ENCODE results near the gene CAMK2B. TPM values are rescaled to one million over a fixed set of nuclear protein-coding genes. Genes with fewer than 3 reads are reported as not detected.

The CAMK2B gene
- total RNA-seq, 1 donor from 2014 or later, result 0.58 TPM

DNA sequence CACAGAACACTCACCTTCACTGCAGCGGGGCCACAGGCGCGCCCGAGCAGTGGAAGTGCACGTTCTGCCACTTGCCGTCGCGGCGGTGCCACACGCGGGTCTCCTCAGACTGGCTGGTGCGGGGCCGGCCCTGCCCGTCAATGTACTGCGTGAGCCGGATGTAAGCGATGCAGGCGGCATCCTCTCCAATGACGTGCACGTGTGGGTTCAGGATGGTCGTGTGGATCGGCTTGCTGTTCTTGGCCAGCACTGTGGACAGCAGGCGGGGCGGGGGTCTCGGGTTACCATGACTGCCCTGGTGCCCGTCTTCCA lies 105.4 kb downstream of the CAMK2B start:
- Mint-ChIP-seq H3K4me3 (no peak overlapping the region), H3K9me3 (no peaks in the 10 kb centered on the region), H3K36me3 (ENCODE audit: low read depth) (no peaks in the 10 kb centered on the region), H3K4me1 (no peaks in the 10 kb centered on the region), H3K27me3 (no peaks in the 10 kb centered on the region), H3K27ac (no peak overlapping the region)
- CTCF ChIA-PET, result no interaction called here
- ATAC-seq (ENCODE audit: low read depth) (no peak), DNase-seq (peak; percentile 12)
- intact Hi-C loops (cut with micrococcal nuclease), result no loop called here
- TF ChIP-seq CTCF (IDR thresholded peaks at IDR 0.05), result no peak
- POLR2A ChIA-PET, result no interaction called here

GRCh38 chr7:44219371-44220045 lies 105.9 kb downstream of the CAMK2B start:
- intact Hi-C loops (cut with micrococcal nuclease), result no loop called here
- Mint-ChIP-seq H3K4me1 (peaks cover under 1% of the 10 kb centered on the region), H3K27ac (no peak overlapping the region), H3K36me3 (ENCODE audit: low read depth) (no peaks in the 10 kb centered on the region), H3K9me3 (no peaks in the 10 kb centered on the region), H3K4me3 (no peak overlapping the region), H3K27me3 (no peaks in the 10 kb centered on the region)
- ChIA-PET CTCF (no interaction called here), POLR2A (no interaction called here)
- ATAC-seq (ENCODE audit: low read depth) (no peak), DNase-seq (peak; percentile 1)
- TF ChIP-seq CTCF (IDR thresholded peaks at IDR 0.05), result no peak

DNA sequence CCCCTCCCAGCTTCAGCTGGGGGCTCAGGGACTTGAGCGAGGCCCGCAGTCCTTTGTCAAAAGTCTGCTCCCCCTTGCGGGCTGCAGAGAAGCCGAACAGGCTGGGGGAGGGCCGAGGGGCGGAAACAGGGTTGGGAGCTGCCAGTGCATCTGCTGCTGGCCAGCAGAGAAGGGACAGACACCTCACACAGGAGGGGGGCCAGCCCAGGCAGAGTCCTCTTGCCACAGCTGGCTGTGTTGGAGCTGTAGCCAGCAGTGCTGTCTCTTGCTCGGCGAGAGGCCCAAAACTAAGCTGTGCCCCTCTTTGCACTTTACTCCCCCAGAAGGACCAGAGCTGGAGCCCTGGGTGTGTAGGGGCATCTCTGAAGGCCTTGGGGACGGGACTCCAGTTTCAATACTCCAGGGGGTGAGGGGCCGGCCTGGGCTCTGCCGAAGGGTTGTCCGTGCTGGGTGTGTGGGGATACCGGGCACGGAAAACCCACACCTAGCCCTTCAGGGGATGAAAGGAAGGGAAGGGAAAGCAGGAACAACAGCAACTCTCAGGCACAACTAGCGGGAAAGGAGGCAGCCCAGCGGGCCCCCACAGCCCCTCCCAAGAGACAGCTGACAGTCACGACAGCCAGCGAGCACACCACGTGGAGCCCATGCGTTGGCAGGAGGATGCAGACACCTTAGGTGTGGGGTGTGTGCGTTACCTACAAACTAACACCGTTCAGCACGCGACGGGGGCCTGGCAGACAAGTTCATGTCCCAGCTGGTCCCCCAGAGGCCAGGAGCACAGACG lies 106.8 kb downstream of the CAMK2B start:
- no peak overlapping the region for H3K4me3 Mint-ChIP-seq
- TF ChIP-seq CTCF (IDR thresholded peaks at IDR 0.05), result no peak
- peaks cover 10% of the 10 kb centered on the region for H3K4me1 Mint-ChIP-seq
- CTCF ChIA-PET, result no interaction called here
- no peak overlapping the region for H3K27ac Mint-ChIP-seq
- peak; percentile 12 for DNase-seq
- no peak for ATAC-seq (ENCODE audit: low read depth)
- no peaks in the 10 kb centered on the region for H3K27me3 Mint-ChIP-seq
- no peaks in the 10 kb centered on the region for H3K9me3 Mint-ChIP-seq
- POLR2A ChIA-PET, result interaction anchor here (0.5 kb wide), 1 partner anchor 235 kb away, joined by 3 read pairs; no protein-coding TSS in a partner anchor
- peaks cover 4% of the 10 kb centered on the region for H3K36me3 Mint-ChIP-seq (ENCODE audit: low read depth)
- intact Hi-C loops (cut with micrococcal nuclease), result no loop called here

- H3K4me3 Mint-ChIP-seq, result no peak overlapping the region
- H3K27me3 Mint-ChIP-seq, result no peaks in the 10 kb centered on the region
- intact Hi-C loops (cut with micrococcal nuclease), result no loop called here
- H3K9me3 Mint-ChIP-seq, result no peaks in the 10 kb centered on the region
- peaks cover 8% of the 10 kb centered on the region for H3K36me3 Mint-ChIP-seq (ENCODE audit: low read depth)
- DNase-seq (peak; percentile 3), ATAC-seq (ENCODE audit: low read depth) (no peak)
- TF ChIP-seq CTCF (IDR thresholded peaks at IDR 0.05), result no peak
- ChIA-PET POLR2A (no interaction called here), CTCF (no interaction called here)
- H3K4me1 Mint-ChIP-seq, result peaks cover 10% of the 10 kb centered on the region
- no peak overlapping the region for H3K27ac Mint-ChIP-seq
These were observed 107.5 kb downstream of the CAMK2B start for GRCh38 chr7:44217852-44218402.

DNA sequence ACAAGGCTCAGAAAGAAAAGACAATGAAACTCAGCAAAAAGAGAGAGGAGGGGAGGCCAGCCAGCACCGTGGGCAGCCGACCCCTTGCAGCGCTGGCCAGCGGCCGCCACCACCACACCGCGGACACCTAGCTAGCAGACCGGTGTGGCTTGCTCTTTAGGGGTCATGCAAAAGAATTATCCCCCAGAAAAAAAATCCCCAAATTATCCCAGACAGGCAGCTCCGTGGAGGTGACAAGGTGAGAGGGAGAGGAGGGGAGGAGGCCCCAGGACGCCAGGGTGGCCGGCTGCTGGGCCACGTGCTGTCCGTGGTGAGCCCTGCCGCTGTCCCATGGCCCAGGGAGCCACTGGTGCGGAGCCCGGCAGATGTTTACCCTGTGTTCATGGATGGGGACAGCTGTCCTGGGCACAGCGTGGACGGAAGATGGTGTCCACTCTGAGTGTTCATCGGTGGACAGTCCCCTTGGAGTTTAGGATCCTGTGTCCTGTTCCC lies 108.1 kb downstream of the CAMK2B start:
- no peak for ATAC-seq (ENCODE audit: low read depth)
- no peaks in the 10 kb centered on the region for H3K9me3 Mint-ChIP-seq
- peak; percentile 9 for DNase-seq
- CTCF ChIA-PET, result no interaction called here
- no peak overlapping the region for H3K27ac Mint-ChIP-seq
- H3K4me3 Mint-ChIP-seq, result no peak overlapping the region
- POLR2A ChIA-PET, result no interaction called here
- H3K27me3 Mint-ChIP-seq, result no peaks in the 10 kb centered on the region
- peaks cover 10% of the 10 kb centered on the region for H3K4me1 Mint-ChIP-seq
- H3K36me3 Mint-ChIP-seq (ENCODE audit: low read depth), result peaks cover 14% of the 10 kb centered on the region
- intact Hi-C loops (cut with micrococcal nuclease), result no loop called here
- no peak for TF ChIP-seq CTCF (IDR thresholded peaks at IDR 0.05)

Measured in activated B cell treated with CpG ODN at 0.5 μM for 24 hours (primary cell).